GM04504 (cell line): Measurements from ENCODE around the gene ZBTB14.

Experiments
- DNase-seq: peaks from one replicate; pipeline ENCODE4 v3.0.0-alpha.2; 2012; ENCODE audit warnings: low read depth

ZBTB14 gene, protein sequence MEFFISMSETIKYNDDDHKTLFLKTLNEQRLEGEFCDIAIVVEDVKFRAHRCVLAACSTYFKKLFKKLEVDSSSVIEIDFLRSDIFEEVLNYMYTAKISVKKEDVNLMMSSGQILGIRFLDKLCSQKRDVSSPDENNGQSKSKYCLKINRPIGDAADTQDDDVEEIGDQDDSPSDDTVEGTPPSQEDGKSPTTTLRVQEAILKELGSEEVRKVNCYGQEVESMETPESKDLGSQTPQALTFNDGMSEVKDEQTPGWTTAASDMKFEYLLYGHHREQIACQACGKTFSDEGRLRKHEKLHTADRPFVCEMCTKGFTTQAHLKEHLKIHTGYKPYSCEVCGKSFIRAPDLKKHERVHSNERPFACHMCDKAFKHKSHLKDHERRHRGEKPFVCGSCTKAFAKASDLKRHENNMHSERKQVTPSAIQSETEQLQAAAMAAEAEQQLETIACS

DNA sequence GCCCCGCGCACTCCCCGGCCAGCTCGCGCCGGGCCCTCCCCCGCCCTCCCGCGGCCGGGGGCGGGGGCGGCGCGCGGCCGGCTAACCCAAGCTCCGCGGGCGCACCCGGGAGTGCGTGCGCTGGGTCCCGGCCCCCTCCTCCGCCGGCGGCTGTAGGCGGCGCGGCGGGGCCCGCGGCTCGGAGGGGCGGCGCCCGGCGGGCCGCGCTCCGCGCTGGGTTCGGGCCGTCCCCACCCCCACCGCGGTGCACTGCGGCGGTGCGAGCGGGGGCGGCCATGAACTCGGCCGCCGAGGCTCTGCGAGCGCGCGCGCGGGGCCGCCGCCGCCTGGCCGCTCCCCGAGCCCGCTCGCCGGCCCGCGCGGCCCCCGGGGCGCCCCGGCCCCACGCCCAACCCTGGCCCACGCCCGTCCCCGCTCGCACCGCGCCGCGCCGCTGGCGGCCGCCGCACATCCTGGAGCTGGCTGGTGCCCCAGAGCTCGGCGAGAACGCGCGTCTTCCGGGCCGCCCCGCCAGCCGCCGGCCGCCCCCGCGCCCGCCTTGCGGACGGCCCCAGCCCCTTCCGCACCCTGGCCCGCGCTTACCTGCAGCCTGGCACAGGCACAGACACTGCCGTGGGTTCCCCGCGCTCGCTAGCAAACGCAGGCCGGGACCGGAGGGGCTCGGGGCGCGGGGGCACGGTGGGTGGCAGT, at the start of gene ZBTB14:
ZBTB14 (minus strand) TSS at position 496 of the 690 bp plus-strand sequence. CDS start 2,480 bp downstream, outside the sequence.
- peak; percentile 36 for DNase-seq

- DNase-seq, result no peak
These were observed 43.8 kb upstream of the ZBTB14 start for GRCh38 chr18:5339202-5339834.

GRCh38 chr18:5334456-5335075, 39.0 kb upstream of the ZBTB14 start:
- DNase-seq, result no peak

- no peak for DNase-seq
These were observed 22.7 kb upstream of the ZBTB14 start for GRCh38 chr18:5318061-5318700.

DNA sequence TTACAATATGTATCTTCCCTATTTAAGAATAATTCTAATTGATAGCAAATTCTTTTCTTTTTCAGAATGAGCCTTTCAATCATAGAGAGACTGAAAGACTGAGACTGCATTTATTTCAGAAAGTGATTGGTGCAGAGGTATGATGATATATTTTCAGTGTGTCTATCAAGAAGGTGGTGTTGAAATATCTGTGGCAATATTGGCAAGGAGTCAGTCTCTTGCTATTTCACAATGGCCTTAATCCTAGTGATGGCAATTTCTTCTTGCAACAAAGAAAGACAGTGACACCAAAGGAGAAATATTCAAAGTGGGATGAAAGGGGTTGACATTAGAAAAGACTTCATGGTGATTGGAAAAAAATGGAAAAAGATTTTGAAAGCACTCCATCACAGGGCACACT, 21.7 kb upstream of the ZBTB14 start:
- no peak for DNase-seq

DNA sequence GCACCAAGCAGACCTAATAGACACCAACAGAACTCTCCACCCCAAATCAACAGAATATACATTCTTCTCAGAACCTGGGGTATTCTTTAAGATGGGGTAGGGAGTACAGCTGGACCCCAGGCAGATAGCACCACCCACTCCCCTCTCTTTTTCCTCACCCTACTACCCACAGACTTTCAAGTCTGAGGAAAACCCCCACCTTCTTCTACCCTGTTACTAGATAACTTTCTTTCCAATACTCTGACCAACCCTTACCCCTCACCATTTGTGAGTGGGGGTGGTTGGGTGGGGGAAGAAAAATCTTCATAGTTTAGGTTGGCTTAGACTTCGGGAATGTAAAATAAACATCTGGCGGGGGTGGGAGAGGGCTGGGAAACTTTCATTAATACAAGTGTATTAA, 20.3 kb upstream of the ZBTB14 start:
- DNase-seq, result no peak

- peak; percentile 50 for DNase-seq
These were observed 15.9 kb upstream of the ZBTB14 start for GRCh38 chr18:5311301-5311989.

DNA sequence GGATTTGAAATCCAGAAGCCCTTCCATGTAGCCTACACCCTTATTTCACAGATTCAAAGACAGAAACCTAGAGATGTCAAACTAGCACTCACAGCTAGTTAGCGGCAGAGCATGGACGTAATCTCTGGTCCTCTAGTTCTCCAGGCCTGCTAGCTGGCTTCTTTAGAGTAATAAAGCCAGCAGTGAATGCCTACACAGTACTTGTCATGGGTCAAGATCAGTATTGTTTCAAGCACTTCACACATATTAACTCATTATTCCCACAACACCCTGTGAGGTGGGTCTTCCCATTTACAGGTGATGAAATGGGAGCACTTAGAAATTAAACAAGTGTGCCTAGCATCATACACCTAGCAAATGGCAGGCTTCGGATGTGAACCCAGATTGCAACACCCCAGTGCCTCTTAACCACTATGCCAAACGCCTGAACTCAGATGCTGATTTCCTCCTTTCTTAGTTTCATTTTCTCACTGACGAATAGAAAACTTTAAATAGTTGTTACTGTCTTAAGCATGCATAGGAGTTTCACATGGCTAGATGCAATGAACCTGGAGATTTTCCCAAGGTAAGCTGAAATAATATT, 14.5 kb upstream of the ZBTB14 start:
- no peak for DNase-seq

DNA sequence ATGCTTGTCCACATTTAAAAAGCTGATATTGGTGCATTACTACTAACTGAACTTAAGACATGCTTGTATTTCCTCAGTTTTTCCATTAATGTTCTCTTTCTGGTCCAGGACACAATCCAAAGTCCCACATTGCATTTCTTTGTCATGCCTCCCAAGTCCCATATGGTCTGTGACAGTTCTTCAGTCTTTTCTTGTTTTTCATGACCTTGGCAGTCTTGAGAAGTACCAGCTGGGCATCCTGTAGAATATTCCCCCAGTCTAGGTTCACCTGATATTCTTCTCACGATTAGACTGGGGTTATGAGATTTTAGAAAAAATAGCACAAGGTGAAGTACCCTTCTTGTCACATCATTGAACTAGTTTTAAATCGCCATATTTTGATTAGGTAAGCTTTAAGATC, 10.3 kb upstream of the ZBTB14 start:
- no peak for DNase-seq

DNA sequence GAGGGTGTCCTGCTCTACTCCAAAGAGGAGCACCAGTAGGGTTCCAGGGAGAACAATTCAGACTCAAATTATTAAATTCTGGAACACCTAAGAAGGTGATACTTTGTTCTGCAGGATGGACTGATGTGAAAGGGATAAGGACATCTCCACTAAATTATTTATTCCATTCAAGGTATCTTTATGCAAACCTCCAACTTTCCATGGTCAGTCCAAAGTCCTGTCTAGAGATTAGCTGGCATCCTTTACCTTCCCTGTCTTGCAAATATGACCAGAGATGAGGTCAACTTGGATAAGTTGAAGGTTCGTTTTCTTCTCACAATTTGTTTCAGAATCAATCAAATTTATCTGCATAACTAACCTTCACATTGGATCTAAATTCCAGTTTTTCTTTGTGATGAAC, 8.7 kb upstream of the ZBTB14 start:
- no peak for DNase-seq

DNA sequence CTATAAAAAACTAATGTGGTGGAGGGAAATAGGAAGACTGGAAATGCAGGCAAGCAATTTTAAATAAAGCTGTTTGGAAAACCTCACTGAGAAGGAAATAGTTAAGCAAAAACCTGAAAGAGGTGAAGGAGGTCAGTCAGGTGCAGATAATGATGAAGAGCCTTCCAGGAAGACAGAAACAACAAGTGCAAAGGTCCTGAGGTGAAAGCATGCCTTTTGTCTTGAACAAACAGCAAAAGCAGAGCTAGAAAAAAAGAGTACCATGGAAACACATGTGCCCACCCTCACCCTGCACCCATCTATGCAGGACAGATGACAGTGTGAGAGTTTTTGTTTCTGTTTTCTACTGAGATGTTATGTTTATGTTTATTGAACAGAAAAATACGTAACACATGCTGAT, 8.1 kb upstream of the ZBTB14 start:
- DNase-seq, result no peak

- no peak for DNase-seq
These were observed 7.1 kb upstream of the ZBTB14 start for GRCh38 chr18:5302606-5303005.

GRCh38 chr18:5300476-5301010, 5.0 kb upstream of the ZBTB14 start:
- no peak for DNase-seq

DNA sequence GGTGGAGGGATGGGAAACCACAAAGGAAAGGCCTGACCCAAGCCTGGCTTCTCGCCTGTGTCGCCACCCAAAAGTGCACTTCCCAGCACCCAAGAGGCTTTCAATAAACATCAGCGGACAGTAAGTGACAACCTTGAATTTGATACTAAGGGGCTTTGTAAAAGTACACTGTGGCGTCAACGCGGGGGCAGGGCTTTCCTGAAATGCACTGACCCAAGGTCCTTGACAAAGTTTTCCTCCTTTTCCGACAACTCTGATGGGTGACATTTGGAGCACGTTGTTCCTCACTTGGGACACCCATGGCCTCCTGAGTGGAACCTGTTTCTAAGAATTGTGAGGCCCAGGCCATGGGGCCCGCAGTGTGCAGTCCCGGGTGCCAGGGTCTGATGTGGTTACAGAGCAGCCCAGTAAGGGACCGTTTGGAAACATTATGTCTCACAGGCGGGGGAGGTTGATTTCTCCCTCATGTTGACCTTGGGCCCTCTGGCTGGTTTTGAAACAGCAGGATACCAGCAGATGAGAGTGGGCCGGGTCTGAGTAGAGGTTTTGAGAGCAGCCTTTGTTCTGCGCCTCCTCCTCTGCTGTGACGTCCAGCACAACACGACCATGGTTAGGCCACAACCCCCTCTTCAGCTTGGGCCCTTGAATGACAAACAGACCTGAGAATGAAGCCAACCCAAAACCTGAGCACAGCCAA, 2.8 kb upstream of the ZBTB14 start:
- DNase-seq, result no peak

DNA sequence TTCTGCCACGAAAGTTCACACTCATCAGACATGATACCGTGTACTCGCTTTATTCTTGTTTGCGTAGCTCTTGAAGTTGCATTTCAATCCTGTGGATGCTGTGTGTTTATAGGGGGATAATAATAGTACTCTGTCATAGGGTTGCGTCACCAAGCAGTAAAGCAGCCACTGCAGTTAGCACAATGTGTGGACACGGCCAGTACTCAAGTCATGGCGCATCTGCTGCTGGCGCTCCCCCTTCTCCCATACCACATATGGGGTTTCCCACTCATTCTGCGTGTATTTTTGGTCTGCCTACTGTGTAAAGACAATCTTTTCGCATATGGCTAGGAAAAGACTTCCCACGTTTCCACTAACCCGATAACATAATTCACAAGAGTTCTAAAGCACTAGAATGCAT, 2.1 kb upstream of the ZBTB14 start:
- no peak for DNase-seq

DNA sequence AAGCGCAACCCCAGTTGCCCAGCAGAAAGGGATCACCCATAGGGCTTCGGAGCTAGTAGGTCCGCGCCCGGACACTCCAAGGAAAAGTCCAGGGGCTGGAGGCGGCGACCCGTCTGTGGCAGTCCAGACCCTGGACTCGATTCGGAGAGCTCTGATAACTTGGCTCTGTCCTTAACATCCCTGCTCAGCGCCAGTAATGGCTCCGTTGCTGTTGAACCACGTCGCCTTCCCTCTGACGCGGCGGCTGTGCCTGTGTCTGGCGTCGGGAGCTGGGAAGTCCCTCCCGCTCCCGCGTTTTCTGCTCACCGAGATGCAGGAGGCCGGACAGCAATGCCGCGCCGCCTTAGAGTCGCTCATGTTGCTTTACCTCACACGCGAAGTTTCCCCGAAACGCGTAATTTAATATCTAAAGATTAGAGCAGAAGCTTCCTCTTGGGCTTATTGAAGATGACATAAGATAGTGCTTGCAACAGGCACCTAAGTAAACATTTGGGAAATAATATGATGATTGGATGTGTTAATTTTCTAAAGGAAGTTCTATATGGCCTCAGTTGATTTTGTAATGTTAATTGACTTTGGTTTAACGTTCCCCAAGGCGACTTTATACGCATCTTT, 1.3 kb upstream of the ZBTB14 start:
- peak; percentile 64 for DNase-seq

- peak; percentile 92 for DNase-seq
These were observed 617 bp upstream of the ZBTB14 start for GRCh38 chr18:5295981-5296705.

GRCh38 chr18:5294457-5295230, 882 bp downstream of the ZBTB14 start:
- DNase-seq, result peak; percentile 19
